ENCODE results near the gene FAM83G.

DNA sequence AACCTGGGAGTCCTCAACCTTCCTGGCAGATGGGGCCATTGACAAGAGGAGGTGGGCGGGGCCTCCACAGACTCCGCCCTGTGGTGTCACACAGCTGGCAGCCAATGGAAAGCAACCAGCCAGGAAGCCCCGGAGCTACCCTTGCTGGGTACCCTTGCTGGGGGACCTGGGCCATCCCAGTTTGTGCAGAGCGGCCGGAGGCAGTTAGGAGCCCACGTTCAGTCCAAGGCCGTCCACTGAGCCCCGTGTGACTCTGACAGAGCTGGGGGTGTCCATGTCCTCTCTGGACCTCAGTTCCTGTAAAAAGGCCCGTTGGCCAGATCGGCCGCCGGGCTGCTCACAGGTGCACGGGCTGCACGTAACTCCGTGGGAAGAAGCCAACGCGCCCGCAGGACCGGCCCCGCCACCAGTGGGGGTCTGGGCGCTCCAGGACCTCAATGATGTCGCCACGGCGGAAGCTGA, 17.1 kb upstream of the FAM83G start:
- TF ChIP-seq, protein P1, sequence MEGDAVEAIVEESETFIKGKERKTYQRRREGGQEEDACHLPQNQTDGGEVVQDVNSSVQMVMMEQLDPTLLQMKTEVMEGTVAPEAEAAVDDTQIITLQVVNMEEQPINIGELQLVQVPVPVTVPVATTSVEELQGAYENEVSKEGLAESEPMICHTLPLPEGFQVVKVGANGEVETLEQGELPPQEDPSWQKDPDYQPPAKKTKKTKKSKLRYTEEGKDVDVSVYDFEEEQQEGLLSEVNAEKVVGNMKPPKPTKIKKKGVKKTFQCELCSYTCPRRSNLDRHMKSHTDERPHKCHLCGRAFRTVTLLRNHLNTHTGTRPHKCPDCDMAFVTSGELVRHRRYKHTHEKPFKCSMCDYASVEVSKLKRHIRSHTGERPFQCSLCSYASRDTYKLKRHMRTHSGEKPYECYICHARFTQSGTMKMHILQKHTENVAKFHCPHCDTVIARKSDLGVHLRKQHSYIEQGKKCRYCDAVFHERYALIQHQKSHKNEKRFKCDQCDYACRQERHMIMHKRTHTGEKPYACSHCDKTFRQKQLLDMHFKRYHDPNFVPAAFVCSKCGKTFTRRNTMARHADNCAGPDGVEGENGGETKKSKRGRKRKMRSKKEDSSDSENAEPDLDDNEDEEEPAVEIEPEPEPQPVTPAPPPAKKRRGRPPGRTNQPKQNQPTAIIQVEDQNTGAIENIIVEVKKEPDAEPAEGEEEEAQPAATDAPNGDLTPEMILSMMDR (IDR thresholded peaks at IDR 0.05), result no peak
- TF ChIP-seq POLR2A (IDR thresholded peaks at IDR 0.05), result no peak
